Chondrocyte (in vitro differentiated cells): ENCODE measurements around the gene GPS1. TPM values are rescaled to one million over a fixed set of nuclear protein-coding genes. Genes with fewer than 3 reads are reported as not detected.

Source experiments
- DNase-seq: peaks from one replicate; pipeline ENCODE4 v3.0.0; 2021; ENCODE audit warnings: mixed read lengths, low spot score
- H3K27ac Mint-ChIP-seq: one replicate; pipeline ENCODE4 v1.8.0; 2021; ENCODE audit warnings: mild to moderate bottlenecking, moderate library complexity, mixed read lengths; ENCODE audit not compliant: unreplicated experiment
- H3K27me3 Mint-ChIP-seq: 2 replicates; pipeline ENCODE4 v1.8.0; 2021; ENCODE audit warnings: low read depth, mixed read lengths
- H3K36me3 Mint-ChIP-seq: 2 replicates; pipeline ENCODE4 v1.8.0; 2021; ENCODE audit warnings: low read depth, mixed read lengths
- H3K4me1 Mint-ChIP-seq: 2 replicates; pipeline ENCODE4 v1.8.0; 2021; ENCODE audit warnings: low read depth, mild to moderate bottlenecking, mixed read lengths
- H3K4me3 Mint-ChIP-seq: one replicate; pipeline ENCODE4 v1.8.0; 2021; ENCODE audit warnings: mild to moderate bottlenecking, moderate library complexity, mixed read lengths; ENCODE audit not compliant: unreplicated experiment
- H3K9me3 Mint-ChIP-seq: 2 replicates; pipeline ENCODE4 v1.8.0; 2021; ENCODE audit warnings: low read depth, mixed read lengths
- CTCF ChIP-seq: fragments of 200-600 bp; sonication (generic); IDR thresholded peaks from 2 replicates; pipeline ENCODE4 v1.5.0; 2021; ENCODE audit warnings: antibody characterized with exemption, mild to moderate bottlenecking, moderate library complexity
- total RNA-seq: library from RNA; stranded (reverse); gene quantifications from 3 replicates; pipeline ENCODE4 v1.2.1, GENCODE V29; 2021

GPS1 gene
- total RNA-seq, 1 donor from 2014 or later, result 82.8 TPM

GRCh38 chr17:82079001-82079677 lies 27.4 kb downstream of the GPS1 start:
- Mint-ChIP-seq H3K9me3 (no peaks in the 10 kb centered on the region), H3K27me3 (no peaks in the 10 kb centered on the region), H3K36me3 (peaks cover 13% of the 10 kb centered on the region), H3K4me1 (no peaks in the 10 kb centered on the region), H3K4me3 (no peak overlapping the region), H3K27ac (no peak overlapping the region)
- DNase-seq, result no peak
- no peak for TF ChIP-seq CTCF

GRCh38 chr17:82080048-82080788 lies 28.5 kb downstream of the GPS1 start:
- no peak for TF ChIP-seq CTCF
- no peak for DNase-seq
- Mint-ChIP-seq H3K27me3 (no peaks in the 10 kb centered on the region), H3K4me1 (no peaks in the 10 kb centered on the region), H3K27ac (no peak overlapping the region), H3K4me3 (no peak overlapping the region), H3K9me3 (no peaks in the 10 kb centered on the region), H3K36me3 (peaks cover 16% of the 10 kb centered on the region)

- no peak for TF ChIP-seq CTCF
- no peaks in the 10 kb centered on the region for H3K9me3 Mint-ChIP-seq
- H3K4me1 Mint-ChIP-seq, result no peaks in the 10 kb centered on the region
- H3K4me3 Mint-ChIP-seq, result no peak overlapping the region
- DNase-seq, result no peak
- no peak overlapping the region for H3K27ac Mint-ChIP-seq
- H3K27me3 Mint-ChIP-seq, result no peaks in the 10 kb centered on the region
- peaks cover 16% of the 10 kb centered on the region for H3K36me3 Mint-ChIP-seq
These were observed 29.2 kb downstream of the GPS1 start for GRCh38 chr17:82080789-82081464.

GRCh38 chr17:82081546-82081945 lies 29.8 kb downstream of the GPS1 start:
- Mint-ChIP-seq H3K4me3 (no peak overlapping the region), H3K27me3 (no peaks in the 10 kb centered on the region), H3K9me3 (no peaks in the 10 kb centered on the region), H3K36me3 (peaks cover 16% of the 10 kb centered on the region), H3K4me1 (no peaks in the 10 kb centered on the region), H3K27ac (no peak overlapping the region)
- TF ChIP-seq CTCF, result no peak
- no peak for DNase-seq

- TF ChIP-seq CTCF, result no peak
- peaks cover 16% of the 10 kb centered on the region for H3K36me3 Mint-ChIP-seq
- no peaks in the 10 kb centered on the region for H3K27me3 Mint-ChIP-seq
- no peaks in the 10 kb centered on the region for H3K9me3 Mint-ChIP-seq
- H3K4me3 Mint-ChIP-seq, result no peak overlapping the region
- no peak for DNase-seq
- H3K27ac Mint-ChIP-seq, result no peak overlapping the region
- no peaks in the 10 kb centered on the region for H3K4me1 Mint-ChIP-seq
These were observed 30.3 kb downstream of the GPS1 start for GRCh38 chr17:82081966-82082365.
